ENCODE measurements around the gene SMPD1.

Gene SMPD1

GRCh38 chr11:6401464-6401863, 11.2 kb downstream of the SMPD1 start:
- TF ChIP-seq SIN3A (IDR thresholded peaks at IDR 0.05; ENCODE audit: borderline replicate concordance, insufficient read depth, low read length) (no peak), POLR2AphosphoS5 (IDR thresholded peaks at IDR 0.05; ENCODE audit: low read depth, low read length) (no peak), REST (IDR thresholded peaks at IDR 0.05; ENCODE audit: insufficient read depth in 1 of 2, low read depth in 2 of 2, low read length in 2 of 2) (no peak), TAF1 (IDR thresholded peaks at IDR 0.05; ENCODE audit: borderline replicate concordance, insufficient read depth, low read length) (no peak), FOXP2 (optimal IDR thresholded peaks at IDR 0.05; ENCODE audit: borderline replicate concordance, extremely low read depth, extremely low read length, insufficient read depth) (no peak)

DNA sequence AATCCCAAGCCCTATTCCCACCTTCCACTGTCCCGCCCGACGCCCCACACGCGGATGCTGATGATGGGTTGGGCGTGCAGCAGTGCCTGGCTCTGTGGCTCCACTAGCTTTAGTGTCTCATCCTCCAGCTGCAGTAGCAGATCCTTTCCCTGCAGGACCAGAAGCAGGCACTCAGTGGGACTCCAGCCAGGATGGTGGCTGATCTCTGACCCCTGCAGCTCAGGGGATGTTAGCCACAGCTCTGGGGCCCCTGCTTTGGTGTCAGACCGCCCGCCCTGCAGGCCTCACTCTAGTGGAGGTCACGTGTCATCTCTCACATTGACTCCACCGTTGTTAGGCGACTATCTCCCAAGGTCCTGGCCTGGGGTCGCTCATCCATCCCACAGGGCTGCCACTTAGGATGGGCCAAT, 11.8 kb downstream of the SMPD1 start:
- TF ChIP-seq SIN3A (IDR thresholded peaks at IDR 0.05; ENCODE audit: borderline replicate concordance, insufficient read depth, low read length) (no peak), FOXP2 (optimal IDR thresholded peaks at IDR 0.05; ENCODE audit: borderline replicate concordance, extremely low read depth, extremely low read length, insufficient read depth) (no peak), REST (IDR thresholded peaks at IDR 0.05; ENCODE audit: insufficient read depth in 1 of 2, low read depth in 2 of 2, low read length in 2 of 2) (no peak), TAF1 (IDR thresholded peaks at IDR 0.05; ENCODE audit: borderline replicate concordance, insufficient read depth, low read length) (no peak), POLR2AphosphoS5 (IDR thresholded peaks at IDR 0.05; ENCODE audit: low read depth, low read length) (no peak)

GRCh38 chr11:6402561-6402981, 12.3 kb downstream of the SMPD1 start:
- no peak for TF ChIP-seq REST (IDR thresholded peaks at IDR 0.05; ENCODE audit: insufficient read depth in 1 of 2, low read depth in 2 of 2, low read length in 2 of 2)
- TF ChIP-seq POLR2AphosphoS5 (IDR thresholded peaks at IDR 0.05; ENCODE audit: low read depth, low read length), result no peak
- no peak for TF ChIP-seq SIN3A (IDR thresholded peaks at IDR 0.05; ENCODE audit: borderline replicate concordance, insufficient read depth, low read length)
- TF ChIP-seq FOXP2 (optimal IDR thresholded peaks at IDR 0.05; ENCODE audit: borderline replicate concordance, extremely low read depth, extremely low read length, insufficient read depth), result no peak

GRCh38 chr11:6403539-6403938, 13.3 kb downstream of the SMPD1 start:
- TF ChIP-seq TAF1 (IDR thresholded peaks at IDR 0.05; ENCODE audit: borderline replicate concordance, insufficient read depth, low read length), result no peak

DNA sequence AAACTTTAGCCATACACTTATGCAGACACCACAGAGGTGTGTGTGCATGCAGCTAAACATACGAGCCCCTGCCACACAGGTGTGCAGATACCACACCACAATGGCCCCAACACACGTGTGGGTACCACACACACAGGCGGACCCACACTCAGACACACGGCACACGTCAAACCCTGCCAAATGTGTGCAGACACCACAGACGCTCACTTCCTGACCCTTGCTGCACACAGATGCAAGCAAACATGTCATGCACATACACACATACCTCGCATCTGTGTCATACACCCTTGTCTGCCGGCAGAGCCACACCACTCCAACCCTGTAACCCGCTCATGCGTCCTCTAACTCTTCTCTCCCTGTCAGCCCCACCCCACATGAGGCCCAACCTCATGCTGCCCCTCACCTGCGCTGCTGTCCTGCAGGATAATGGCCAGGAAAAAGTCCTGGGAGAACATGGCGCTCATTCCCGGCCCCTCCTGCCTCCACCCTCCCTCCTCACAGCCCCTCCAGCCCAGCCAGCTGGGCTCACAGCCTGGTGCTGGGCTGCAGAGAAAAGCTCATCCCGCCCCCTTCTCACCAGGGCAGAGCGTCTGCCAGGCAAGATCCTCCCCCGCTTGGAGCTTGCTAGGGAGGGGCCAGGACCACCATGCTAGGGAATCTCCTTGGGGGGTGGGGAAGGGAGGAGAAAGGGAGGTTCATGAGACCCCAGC, 14.2 kb downstream of the SMPD1 start:
- TF ChIP-seq POLR2AphosphoS5 (IDR thresholded peaks at IDR 0.05; ENCODE audit: low read depth, low read length), result no peak
- TF ChIP-seq FOXP2 (optimal IDR thresholded peaks at IDR 0.05; ENCODE audit: borderline replicate concordance, extremely low read depth, extremely low read length, insufficient read depth), result no peak
- no peak for TF ChIP-seq SIN3A (IDR thresholded peaks at IDR 0.05; ENCODE audit: borderline replicate concordance, insufficient read depth, low read length)
- TF ChIP-seq TAF1 (IDR thresholded peaks at IDR 0.05; ENCODE audit: borderline replicate concordance, insufficient read depth, low read length), result no peak
- TF ChIP-seq REST (IDR thresholded peaks at IDR 0.05; ENCODE audit: insufficient read depth in 1 of 2, low read depth in 2 of 2, low read length in 2 of 2), result no peak

All from PFSK-1 (cell line).